Gastrocnemius medialis (tissue), 4 donors: ENCODE measurements around the gene PPP1CB. TPM values are rescaled to one million over a fixed set of nuclear protein-coding genes. Genes with fewer than 3 reads are reported as not detected.
A peak's percentile ranks its signal among the peaks of the same experiment; 100 is the strongest.

Experiments
- ATAC-seq, 2 donors: fragments of 150-250 bp; one replicate each; pipeline ENCODE4 v1.9.1; 2016
- DNase-seq, 2 donors: peaks; one replicate each; pipeline ENCODE4 v3.0.0-alpha.2; 2019
- H3K27ac ChIP-seq, 4 donors: fragments of 200-600 bp; sonication (generic); 1 replicate in 1 of 4; 2 replicates in 3 of 4; pipeline ENCODE4 v1.5.1; 2016 to 2018; ENCODE audit warnings: mild to moderate bottlenecking in 2 of 4, moderate library complexity in 1 of 4
- H3K27me3 ChIP-seq, 3 donors: fragments of 200-600 bp; sonication (generic) in 2 of 3; 1 replicate in 1 of 3; 2 replicates in 2 of 3; pipeline versions ENCODE4 v1.5.1 to v1.6.0; 2016 to 2019; ENCODE audit warnings: mild to moderate bottlenecking in 1 of 3, moderate library complexity in 1 of 3
- H3K36me3 ChIP-seq, 2 donors: fragments of 200-600 bp; sonication (generic) in 1 of 2; one replicate each; pipeline ENCODE4 v1.5.1; 2017 to 2018
- H3K4me1 ChIP-seq, 2 donors: fragments of 200-600 bp; sonication (generic) in 1 of 2; one replicate each; pipeline ENCODE4 v1.5.1; 2016 to 2017; ENCODE audit warnings: mild to moderate bottlenecking in 2 of 2
- H3K4me3 ChIP-seq, 4 donors: fragments of 200-600 bp; sonication (generic) in 3 of 4; 1 replicate in 1 of 4; 2 replicates in 3 of 4; pipeline ENCODE4 v1.5.1; 2016 to 2019; ENCODE audit warnings: mild to moderate bottlenecking in 2 of 4
- H3K9me3 ChIP-seq, 3 donors: fragments of 200-600 bp; sonication (generic) in 2 of 3; 1 replicate in 1 of 3; 2 replicates in 2 of 3; pipeline ENCODE4 v1.5.1; 2016 to 2019
- POLR2A ChIP-seq, 2 donors: fragments of 450-650 bp; IDR thresholded peaks; one replicate each; pipeline ENCODE4 v1.6.1; 2017; ENCODE audit warnings: antibody characterized with exemption in 2 of 2, mild to moderate bottlenecking in 2 of 2, moderate library complexity in 2 of 2
- in situ Hi-C, 4 donors: fragments of 200-750 bp; cut with MboI; loops; one replicate each; pipeline versions ENCODE4 v1.15.0 to v1.8.0; 2017; ENCODE audit warnings: low sequenced_read_pairs in 4 of 4
- intact Hi-C: fragments of 100-400 bp; cut with DNase I; formaldehyde crosslinking; loops from one replicate; pipeline ENCODE4 v1.15.1; 2023; ENCODE audit warnings: low total_unique reads
- total RNA-seq, 4 donors: library from RNA; depleted of rRNA; stranded (reverse); fragments of >200 nt; gene quantifications; one replicate each; pipeline versions ENCODE4 v1.1.0 to v1.2.3, GENCODE V29; 2016
- TF ChIP-seq, protein P1 (sequence below), 5 experiments: fragments of 450-650 bp in 3 of 5; fragments of 200-600 bp in 2 of 5; sonication (generic) in 2 of 5; IDR thresholded peaks in 4 of 5; conservative IDR thresholded peaks in 1 of 5; 1 replicate in 4 of 5; 2 replicates in 1 of 5; pipeline ENCODE4 v1.5.1; 2016 to 2019; ENCODE audit warnings: antibody characterized with exemption in 5 of 5, mild to moderate bottlenecking in 3 of 5, moderate library complexity in 3 of 5

Gene PPP1CB
- 100 to 1,000 TPM; 230 to 419 (median 317) TPM for total RNA-seq

DNA sequence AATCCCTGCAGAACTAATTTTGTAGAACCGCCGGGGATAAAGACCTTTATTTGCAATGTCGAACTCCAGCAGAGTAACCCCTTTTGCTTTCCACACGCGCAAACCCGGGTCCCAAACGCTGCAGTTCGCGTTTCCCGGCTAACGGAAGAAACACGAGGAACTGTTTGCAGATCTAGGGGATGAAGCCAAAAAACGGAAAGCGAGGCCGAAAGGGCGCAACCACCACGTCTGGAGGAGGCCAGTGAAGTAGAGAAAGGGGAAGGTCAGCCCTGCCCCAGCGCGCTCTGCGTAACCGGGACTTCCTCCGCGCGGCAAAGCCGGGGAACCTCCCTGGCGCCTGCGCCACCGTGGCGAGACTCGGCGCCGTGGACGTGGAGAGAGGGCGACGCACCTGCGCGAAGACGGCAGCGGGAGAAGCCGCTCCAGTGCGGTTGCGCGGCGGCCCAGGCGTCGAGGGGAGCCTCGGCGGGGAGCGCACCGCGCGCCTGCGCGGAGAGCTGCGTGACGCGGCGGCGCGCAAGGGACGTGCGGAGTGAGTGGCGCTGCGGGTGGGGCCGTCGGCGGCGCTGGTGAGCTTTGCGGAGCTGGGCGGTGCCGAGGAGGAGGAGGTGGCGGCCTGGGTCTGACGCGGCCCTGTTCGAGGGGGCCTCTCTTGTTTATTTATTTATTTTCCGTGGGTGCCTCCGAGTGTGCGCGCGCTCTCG, at the start of gene PPP1CB:
TSS of gene PPP1CB (plus strand) at position 579 of the 704 bp plus-strand sequence. CDS start 295 bp downstream, outside the sequence.
- H3K9me3 ChIP-seq = no peaks in the 10 kb centered on the region
- ATAC-seq (peak; percentile 79), DNase-seq (peak; percentile 96 to 97)
- H3K27ac ChIP-seq = peak within 1 kb of the TSS; percentile 96 to 99 (median 97)
- H3K4me3 ChIP-seq = peak within 1 kb of the TSS; percentile 74 to 90 (median 88)
- H3K27me3 ChIP-seq = no peaks in the 10 kb centered on the region
- H3K4me1 ChIP-seq = peaks cover 49 to 57% of the 10 kb centered on the region in 2 donors
- in situ Hi-C loops (loop anchor here (5.0 to 10.0 kb wide), 3 partner anchors 157 to 167 kb away; no protein-coding TSS in a partner anchor), intact Hi-C loops (loop anchor here (1.0 to 5.0 kb wide), 5 partner anchors 27 to 354 kb away; no protein-coding TSS in a partner anchor)
- H3K36me3 ChIP-seq = no peaks in the 10 kb centered on the region
- TF ChIP-seq, protein P1, sequence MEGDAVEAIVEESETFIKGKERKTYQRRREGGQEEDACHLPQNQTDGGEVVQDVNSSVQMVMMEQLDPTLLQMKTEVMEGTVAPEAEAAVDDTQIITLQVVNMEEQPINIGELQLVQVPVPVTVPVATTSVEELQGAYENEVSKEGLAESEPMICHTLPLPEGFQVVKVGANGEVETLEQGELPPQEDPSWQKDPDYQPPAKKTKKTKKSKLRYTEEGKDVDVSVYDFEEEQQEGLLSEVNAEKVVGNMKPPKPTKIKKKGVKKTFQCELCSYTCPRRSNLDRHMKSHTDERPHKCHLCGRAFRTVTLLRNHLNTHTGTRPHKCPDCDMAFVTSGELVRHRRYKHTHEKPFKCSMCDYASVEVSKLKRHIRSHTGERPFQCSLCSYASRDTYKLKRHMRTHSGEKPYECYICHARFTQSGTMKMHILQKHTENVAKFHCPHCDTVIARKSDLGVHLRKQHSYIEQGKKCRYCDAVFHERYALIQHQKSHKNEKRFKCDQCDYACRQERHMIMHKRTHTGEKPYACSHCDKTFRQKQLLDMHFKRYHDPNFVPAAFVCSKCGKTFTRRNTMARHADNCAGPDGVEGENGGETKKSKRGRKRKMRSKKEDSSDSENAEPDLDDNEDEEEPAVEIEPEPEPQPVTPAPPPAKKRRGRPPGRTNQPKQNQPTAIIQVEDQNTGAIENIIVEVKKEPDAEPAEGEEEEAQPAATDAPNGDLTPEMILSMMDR (IDR thresholded peaks at IDR 0.05 in 4 of 5, conservative IDR thresholded peaks at IDR 0.05 in 1 of 5) = peak in 4 of 5 experiments; percentile 31 to 60 (median 39)
- TF ChIP-seq POLR2A (IDR thresholded peaks at IDR 0.05) = peak; percentile 90 to 92

DNA sequence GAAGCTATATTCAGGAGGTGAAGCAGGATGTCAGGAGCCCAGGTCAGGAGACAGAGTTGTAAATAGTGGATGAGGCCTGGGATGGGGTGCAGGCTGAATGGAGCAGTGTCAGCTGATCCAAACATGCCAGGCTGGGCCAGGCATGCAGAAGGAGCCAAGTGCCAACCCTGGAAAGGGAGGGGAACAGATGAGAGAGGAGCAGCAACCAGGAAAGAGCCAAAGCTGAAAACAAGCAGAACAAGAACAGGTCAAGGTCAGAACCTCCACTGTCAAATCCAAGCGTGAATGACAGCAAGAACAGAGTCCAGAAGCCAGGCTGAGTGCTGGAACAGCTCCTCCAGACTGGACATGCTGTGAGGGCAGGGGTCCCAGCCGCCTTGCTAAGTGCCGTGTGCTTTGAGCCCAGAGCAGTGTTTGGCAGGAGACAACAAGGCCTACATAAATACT, 49.2 kb upstream of the PPP1CB start:
- in situ Hi-C loops = no loop called here
- Histone ChIP-seq H3K4me1 (peaks cover 0 to 9% of the 10 kb centered on the region in 2 donors), H3K36me3 (no peaks in the 10 kb centered on the region), H3K27ac (peak overlapping the region; percentile 51 to 82 (median 64)), H3K4me3 (no peak overlapping the region), H3K27me3 (no peaks in the 10 kb centered on the region), H3K9me3 (no peaks in the 10 kb centered on the region)
- DNase-seq = peak in 1 of 2 donors; percentile 34
- intact Hi-C loops = no loop called here
- ATAC-seq = peak; percentile 55 to 76
- TF ChIP-seq POLR2A (IDR thresholded peaks at IDR 0.05) = no peak
- TF ChIP-seq, protein P1 (IDR thresholded peaks at IDR 0.05 in 4 of 5, conservative IDR thresholded peaks at IDR 0.05 in 1 of 5) = no peak

DNA sequence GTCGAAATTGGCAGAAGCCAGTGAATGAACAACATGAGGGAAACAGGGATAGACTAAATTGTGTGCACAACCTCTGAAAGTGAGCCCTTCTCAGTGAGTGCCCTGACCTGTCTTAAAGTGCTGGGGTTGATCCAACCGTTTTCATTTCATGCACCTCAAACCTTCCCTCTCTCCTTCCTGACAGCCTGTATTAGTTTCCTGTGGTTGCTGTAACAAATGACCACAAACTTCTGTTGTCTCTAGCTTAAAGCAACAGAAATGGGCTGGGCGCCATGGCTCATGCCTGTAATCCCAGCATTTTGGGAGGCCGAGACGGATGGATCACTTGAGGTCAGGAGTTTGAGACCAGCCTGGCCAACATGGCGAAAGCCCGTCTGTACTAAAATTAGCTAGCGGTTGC, 48.8 kb upstream of the PPP1CB start:
- in situ Hi-C loops (no loop called here), intact Hi-C loops (no loop called here)
- H3K36me3 ChIP-seq = no peaks in the 10 kb centered on the region
- H3K4me3 ChIP-seq = no peak overlapping the region
- peaks cover 0 to 9% of the 10 kb centered on the region in 2 donors for H3K4me1 ChIP-seq
- no peaks in the 10 kb centered on the region for H3K27me3 ChIP-seq
- TF ChIP-seq POLR2A (IDR thresholded peaks at IDR 0.05) = no peak
- TF ChIP-seq, protein P1 (IDR thresholded peaks at IDR 0.05 in 4 of 5, conservative IDR thresholded peaks at IDR 0.05 in 1 of 5) = no peak
- no peaks in the 10 kb centered on the region for H3K9me3 ChIP-seq
- DNase-seq = no peak
- H3K27ac ChIP-seq = peak overlapping the region; percentile 51 to 82 (median 64)
- ATAC-seq = no peak

- no peaks in the 10 kb centered on the region for H3K27me3 ChIP-seq
- no peak overlapping the region for H3K4me3 ChIP-seq
- H3K36me3 ChIP-seq = no peaks in the 10 kb centered on the region
- TF ChIP-seq POLR2A (IDR thresholded peaks at IDR 0.05) = no peak
- peaks cover 9 to 24% of the 10 kb centered on the region in 2 donors for H3K4me1 ChIP-seq
- DNase-seq (no peak), ATAC-seq (no peak)
- no peaks in the 10 kb centered on the region for H3K9me3 ChIP-seq
- intact Hi-C loops (no loop called here), in situ Hi-C loops (no loop called here)
- H3K27ac ChIP-seq = no peak overlapping the region
Observed at GRCh38 chr2:28704621-28705020, 47.0 kb upstream of the PPP1CB start.

DNA sequence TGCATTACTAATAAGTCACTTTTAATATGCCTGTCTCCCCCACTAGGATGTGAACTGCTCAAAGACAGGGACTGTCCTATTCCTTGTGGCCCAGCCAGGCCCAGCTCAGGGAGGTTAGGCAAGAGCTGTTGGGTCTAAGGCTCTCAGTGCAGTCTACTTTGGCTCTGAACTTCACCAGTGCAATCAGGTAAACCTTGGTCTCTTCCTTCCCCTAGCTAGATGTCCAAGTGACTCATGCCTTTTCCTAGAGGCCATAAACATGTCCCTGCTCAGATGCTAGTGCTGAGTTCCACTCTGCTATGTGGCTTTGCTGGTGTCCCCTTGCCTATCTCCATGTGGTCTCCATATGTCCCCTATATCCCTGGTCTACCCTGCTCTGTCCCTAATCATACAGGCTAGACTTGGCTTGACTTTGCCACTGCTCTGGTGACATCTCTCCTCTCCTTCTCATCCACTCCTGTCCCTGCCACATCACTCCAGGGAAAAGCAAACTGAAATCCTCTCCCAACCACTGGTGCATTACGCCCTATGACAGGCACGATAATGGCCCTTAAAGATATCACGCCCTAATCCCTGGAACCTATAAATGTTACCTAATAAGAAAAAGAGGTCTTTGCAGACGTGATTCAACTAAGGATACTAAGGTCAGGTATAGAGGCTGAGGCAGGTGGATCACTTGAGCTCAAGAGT, 45.7 kb upstream of the PPP1CB start:
- Histone ChIP-seq H3K36me3 (no peaks in the 10 kb centered on the region), H3K4me1 (peaks cover 10 to 25% of the 10 kb centered on the region in 2 donors), H3K27me3 (no peaks in the 10 kb centered on the region), H3K27ac (no peak overlapping the region), H3K9me3 (no peaks in the 10 kb centered on the region), H3K4me3 (no peak overlapping the region)
- in situ Hi-C loops (no loop called here), intact Hi-C loops (no loop called here)
- ATAC-seq (no peak), DNase-seq (no peak)
- TF ChIP-seq, protein P1 (IDR thresholded peaks at IDR 0.05 in 4 of 5, conservative IDR thresholded peaks at IDR 0.05 in 1 of 5) = no peak
- TF ChIP-seq POLR2A (IDR thresholded peaks at IDR 0.05) = no peak
